SK-N-SH treated with all-trans-retinoic acid at 6 μM for 48 hours (cell line): ENCODE measurements around the gene UBE2Q1.
"Not testable (repeated sequence)": the region's sequence is repeated elsewhere in the genome, so short reads cannot be mapped to it uniquely, and the experiment has no call there.

ENCODE experiments used
- ATAC-seq: fragments of 200-7000 bp; cut with Tn5 transposase; 3 replicates; pipeline ENCODE4 v1.9.1; 2020; ENCODE audit warnings: mild to moderate bottlenecking, moderate library complexity
- BACH2 ChIP-seq: fragments of 250-450 bp; sonication (Bioruptor Pico); IDR thresholded peaks from 2 replicates; pipeline ENCODE4 v1.9.0; 2021; ENCODE audit warnings: mild to moderate bottlenecking, borderline replicate concordance
- CREB5 ChIP-seq: fragments of 250-450 bp; sonication (Bioruptor Pico); IDR thresholded peaks from 2 replicates; pipeline ENCODE4 v1.5.1; 2020; ENCODE audit warnings: low read depth, mild to moderate bottlenecking, moderate library complexity
- CSDC2 ChIP-seq: fragments of 250-450 bp; sonication (Bioruptor Pico); IDR thresholded peaks from 2 replicates; pipeline ENCODE4 v1.5.0; 2020; ENCODE audit warnings: mild to moderate bottlenecking, moderate library complexity
- CSRNP3 ChIP-seq: fragments of 250-450 bp; sonication (Bioruptor Pico); IDR thresholded peaks from 2 replicates; pipeline ENCODE4 v1.5.1; 2021; ENCODE audit warnings: mild to moderate bottlenecking, moderate library complexity
- ESRRG ChIP-seq: fragments of 250-450 bp; sonication (Bioruptor Pico); IDR thresholded peaks from 2 replicates; pipeline ENCODE4 v1.6.1; 2021; ENCODE audit warnings: mild to moderate bottlenecking
- GLIS3 ChIP-seq: fragments of 250-450 bp; sonication (Bioruptor Pico); IDR thresholded peaks from 2 replicates; pipeline ENCODE4 v1.5.0; 2020; ENCODE audit warnings: mild to moderate bottlenecking, moderate library complexity
- ISL1 ChIP-seq: fragments of 250-450 bp; sonication (Bioruptor Pico); IDR thresholded peaks from 2 replicates; pipeline ENCODE4 v2.1.2; 2022; ENCODE audit warnings: mild to moderate bottlenecking, moderate library complexity
- OSR1 ChIP-seq: fragments of 250-450 bp; sonication (Bioruptor Pico); IDR thresholded peaks from 2 replicates; pipeline ENCODE4 v1.8.0; 2022; ENCODE audit warnings: moderate library complexity, mild to moderate bottlenecking, inconsistent platforms
- PATZ1 ChIP-seq: fragments of 250-450 bp; sonication (Bioruptor Pico); IDR thresholded peaks from 2 replicates; pipeline ENCODE4 v1.8.0; 2020; ENCODE audit warnings: mild to moderate bottlenecking, moderate library complexity, borderline replicate concordance
- POU6F1 ChIP-seq: fragments of 250-450 bp; sonication (Bioruptor Pico); IDR thresholded peaks from 2 replicates; pipeline ENCODE4 v1.8.0; 2021; ENCODE audit warnings: low read depth, mild to moderate bottlenecking, moderate library complexity, borderline replicate concordance
- PPARA ChIP-seq: fragments of 250-450 bp; sonication (Bioruptor Pico); IDR thresholded peaks from 2 replicates; pipeline ENCODE4 v1.5.0; 2020; ENCODE audit warnings: mild to moderate bottlenecking, borderline replicate concordance
- RARB ChIP-seq: fragments of 250-450 bp; sonication (Bioruptor Pico); IDR thresholded peaks from 2 replicates; pipeline ENCODE4 v1.8.0; 2021; ENCODE audit warnings: mild to moderate bottlenecking, moderate library complexity
- SNAI2 ChIP-seq: fragments of 250-450 bp; sonication (Bioruptor Pico); IDR thresholded peaks from 2 replicates; pipeline ENCODE4 v1.5.0; 2020; ENCODE audit warnings: mild to moderate bottlenecking, moderate library complexity
- TOX ChIP-seq: fragments of 250-450 bp; sonication (Bioruptor Pico); IDR thresholded peaks from 2 replicates; pipeline ENCODE4 v1.8.0; 2021; ENCODE audit warnings: mild to moderate bottlenecking, moderate library complexity, borderline replicate concordance
- TSHZ2 ChIP-seq: fragments of 250-450 bp; sonication (Bioruptor Pico); IDR thresholded peaks from 2 replicates; pipeline ENCODE4 v1.5.0; 2020; ENCODE audit warnings: mild to moderate bottlenecking, moderate library complexity
- ZC3H10 ChIP-seq: fragments of 250-450 bp; sonication (Bioruptor Pico); IDR thresholded peaks from 2 replicates; pipeline ENCODE4 v1.5.1; 2021; ENCODE audit warnings: mild to moderate bottlenecking, moderate library complexity
- ZFP3 ChIP-seq: fragments of 250-450 bp; sonication (Bioruptor Pico); IDR thresholded peaks from 2 replicates; pipeline ENCODE4 v1.5.0; 2020; ENCODE audit warnings: mild to moderate bottlenecking, moderate library complexity
- ZFP30 ChIP-seq: fragments of 450-650 bp; formaldehyde crosslinking; IDR thresholded peaks from 2 replicates; pipeline ENCODE4 v1.5.0; 2022; ENCODE audit warnings: mild to moderate bottlenecking, moderate library complexity
- ZNF565 ChIP-seq: fragments of 450-650 bp; formaldehyde crosslinking; conservative IDR thresholded peaks from 2 replicates; pipeline ENCODE4 v1.5.0; 2020; ENCODE audit warnings: low read depth, mild to moderate bottlenecking, moderate library complexity
- ZNF70 ChIP-seq: fragments of 450-650 bp; formaldehyde crosslinking; IDR thresholded peaks from 2 replicates; pipeline ENCODE4 v1.5.0; 2020; ENCODE audit warnings: mild to moderate bottlenecking, moderate library complexity
- ZNF8 ChIP-seq: fragments of 450-650 bp; formaldehyde crosslinking; IDR thresholded peaks from 2 replicates; pipeline ENCODE4 v1.5.0; 2020; ENCODE audit warnings: mild to moderate bottlenecking, moderate library complexity

The UBE2Q1 gene

GRCh38 chr1:154533952-154534844, 24.3 kb downstream of the UBE2Q1 start:
- peak; percentile 83 for ATAC-seq

GRCh38 chr1:154531950-154532349, 26.5 kb downstream of the UBE2Q1 start:
- ATAC-seq: not testable (repeated sequence)

More at GRCh38 chr1:154533952-154534844, 24.3 kb downstream of the UBE2Q1 start:
- TF ChIP-seq SNAI2 (no peak), GLIS3 (CRISPR knock-in tag) (no peak), OSR1 (CRISPR knock-in tag) (no peak), TSHZ2 (CRISPR knock-in tag) (no peak), PPARA (CRISPR knock-in tag) (no peak), CSDC2 (CRISPR knock-in tag) (no peak), CSRNP3 (CRISPR knock-in tag) (no peak), ZNF70 (CRISPR knock-in tag) (no peak), POU6F1 (CRISPR knock-in tag) (no peak), ESRRG (CRISPR knock-in tag) (no peak), RARB (CRISPR knock-in tag) (no peak), CREB5 (no peak), ZNF8 (CRISPR knock-in tag) (no peak), ZC3H10 (CRISPR knock-in tag) (no peak), PATZ1 (CRISPR knock-in tag) (no peak), ISL1 (no peak), TOX (CRISPR knock-in tag) (no peak), ZNF565 (CRISPR knock-in tag) (no peak), ZFP30 (no peak)

- no peak for TF ChIP-seq ZNF8 (CRISPR knock-in tag)
- no peak for TF ChIP-seq SNAI2
- TF ChIP-seq CSRNP3 (CRISPR knock-in tag): no peak
- TF ChIP-seq GLIS3 (CRISPR knock-in tag): no peak
- TF ChIP-seq TOX (CRISPR knock-in tag): no peak
- no peak for TF ChIP-seq BACH2
- TF ChIP-seq ZC3H10 (CRISPR knock-in tag): no peak
- no peak for TF ChIP-seq CSDC2 (CRISPR knock-in tag)
- no peak for TF ChIP-seq ZFP3 (CRISPR knock-in tag)
- no peak for TF ChIP-seq RARB (CRISPR knock-in tag)
- no peak for TF ChIP-seq ZFP30
- TF ChIP-seq ESRRG (CRISPR knock-in tag): no peak
- TF ChIP-seq, all 23 proteins: peak for 0
- no peak for ATAC-seq
These were observed 29.2 kb downstream of the UBE2Q1 start for GRCh38 chr1:154529308-154529707.
